HepG2 (cell line): ENCODE measurements around the gene FBXO2. TPM values are rescaled to one million over a fixed set of nuclear protein-coding genes. Genes with fewer than 3 reads are reported as not detected.

ENCODE experiments used
- HMGXB4 ChIP-seq, 2 experiments: sonication (generic) in 1 of 2; formaldehyde crosslinking in 1 of 2; IDR thresholded peaks; 2 replicates each; pipeline versions ENCODE4 v1.4.0 to v1.6.1; 2018 to 2020; ENCODE audit warnings: missing genetic modification reagents in 2 of 2, borderline replicate concordance in 1 of 2, low read depth in 1 of 2, mild to moderate bottlenecking in 1 of 2, missing biosample characterization in 1 of 2
- IRX3 ChIP-seq: sonication (generic); formaldehyde crosslinking; IDR thresholded peaks from 2 replicates; pipeline ENCODE4 v1.8.1; 2023; ENCODE audit warnings: mild to moderate bottlenecking, low read depth, missing genetic modification reagents, borderline replicate concordance
- KDM6A ChIP-seq: IDR thresholded peaks from 2 replicates; pipeline ENCODE4 v1.6.1; 2016; ENCODE audit warnings: low read depth
- NCOA1 ChIP-seq: sonication (generic); formaldehyde crosslinking; IDR thresholded peaks from 2 replicates; pipeline ENCODE4 v1.9.0; 2021; ENCODE audit warnings: missing genetic modification reagents
- NFE2 ChIP-seq: sonication (generic); formaldehyde crosslinking; IDR thresholded peaks from 2 replicates; pipeline ENCODE4 v1.4.0; 2020; ENCODE audit warnings: missing genetic modification reagents
- SIX1 ChIP-seq: sonication (generic); formaldehyde crosslinking; IDR thresholded peaks from 2 replicates; pipeline ENCODE4 v1.4.0; 2020; ENCODE audit warnings: missing genetic modification reagents, borderline replicate concordance
- ZFP1 ChIP-seq: IDR thresholded peaks from 2 replicates; pipeline ENCODE4 v1.6.1; 2016
- ZKSCAN5 ChIP-seq: sonication (generic); formaldehyde crosslinking; IDR thresholded peaks from 2 replicates; pipeline ENCODE4 v1.5.1; 2020; ENCODE audit warnings: mild to moderate bottlenecking, missing genetic modification reagents
- ZNF318 ChIP-seq: sonication (generic); formaldehyde crosslinking; IDR thresholded peaks from 2 replicates; pipeline ENCODE4 v1.4.0; 2020; ENCODE audit warnings: mild to moderate bottlenecking, missing genetic modification reagents
- polyA plus RNA-seq, 8 experiments: library from polyadenylated mRNA; depleted of rRNA in 3 of 8; stranded (reverse) in 7 of 8; unstranded in 1 of 8; fragments of >200 nt; fragmentation: Illumina TruSeq in 4 of 8; extraction: Trizol in 4 of 8; gene quantifications; 2 replicates each; pipeline versions ENCODE4 v1.2.1 to v1.2.3, GENCODE V29; 2011 to 2016; ENCODE audit warnings: low read depth in 4 of 8, missing spikeins in 1 of 8, mixed read lengths in 1 of 8; ENCODE audit not compliant: insufficient read depth in 1 of 8
- total RNA-seq, 5 experiments: library from RNA; depleted of rRNA; stranded (reverse); fragments of >200 nt; fragmentation: Illumina TruSeq; extraction: Trizol; gene quantifications; 2 replicates each; pipeline ENCODE4 v1.2.3, GENCODE V29; 2016; ENCODE audit warnings: low read depth in 1 of 5
- TF ChIP-seq, protein P1 (sequence below): sonication (generic); formaldehyde crosslinking; IDR thresholded peaks from 2 replicates; pipeline ENCODE4 v1.5.0; 2020; ENCODE audit warnings: missing genetic modification reagents
- TF ChIP-seq, protein P2 (sequence below): sonication (generic); formaldehyde crosslinking; IDR thresholded peaks from 2 replicates; pipeline ENCODE4 v1.5.1; 2020; ENCODE audit warnings: mild to moderate bottlenecking, missing genetic modification reagents, moderate library complexity

Gene FBXO2
- total and polyA plus RNA-seq, 2 of the 13 experiments (the other 11 are each of a cell fraction or from before 2014, with no cell fraction given): 79.3 to 112 TPM

- no peak for TF ChIP-seq ZNF318 (CRISPR knock-in tag)
- TF ChIP-seq, protein P1, sequence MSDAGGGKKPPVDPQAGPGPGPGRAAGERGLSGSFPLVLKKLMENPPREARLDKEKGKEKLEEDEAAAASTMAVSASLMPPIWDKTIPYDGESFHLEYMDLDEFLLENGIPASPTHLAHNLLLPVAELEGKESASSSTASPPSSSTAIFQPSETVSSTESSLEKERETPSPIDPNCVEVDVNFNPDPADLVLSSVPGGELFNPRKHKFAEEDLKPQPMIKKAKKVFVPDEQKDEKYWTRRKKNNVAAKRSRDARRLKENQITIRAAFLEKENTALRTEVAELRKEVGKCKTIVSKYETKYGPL (CRISPR knock-in tag): no peak
- TF ChIP-seq KDM6A: no peak
- TF ChIP-seq NFE2 (CRISPR knock-in tag): no peak
- TF ChIP-seq IRX3: no peak
- TF ChIP-seq, protein P2, sequence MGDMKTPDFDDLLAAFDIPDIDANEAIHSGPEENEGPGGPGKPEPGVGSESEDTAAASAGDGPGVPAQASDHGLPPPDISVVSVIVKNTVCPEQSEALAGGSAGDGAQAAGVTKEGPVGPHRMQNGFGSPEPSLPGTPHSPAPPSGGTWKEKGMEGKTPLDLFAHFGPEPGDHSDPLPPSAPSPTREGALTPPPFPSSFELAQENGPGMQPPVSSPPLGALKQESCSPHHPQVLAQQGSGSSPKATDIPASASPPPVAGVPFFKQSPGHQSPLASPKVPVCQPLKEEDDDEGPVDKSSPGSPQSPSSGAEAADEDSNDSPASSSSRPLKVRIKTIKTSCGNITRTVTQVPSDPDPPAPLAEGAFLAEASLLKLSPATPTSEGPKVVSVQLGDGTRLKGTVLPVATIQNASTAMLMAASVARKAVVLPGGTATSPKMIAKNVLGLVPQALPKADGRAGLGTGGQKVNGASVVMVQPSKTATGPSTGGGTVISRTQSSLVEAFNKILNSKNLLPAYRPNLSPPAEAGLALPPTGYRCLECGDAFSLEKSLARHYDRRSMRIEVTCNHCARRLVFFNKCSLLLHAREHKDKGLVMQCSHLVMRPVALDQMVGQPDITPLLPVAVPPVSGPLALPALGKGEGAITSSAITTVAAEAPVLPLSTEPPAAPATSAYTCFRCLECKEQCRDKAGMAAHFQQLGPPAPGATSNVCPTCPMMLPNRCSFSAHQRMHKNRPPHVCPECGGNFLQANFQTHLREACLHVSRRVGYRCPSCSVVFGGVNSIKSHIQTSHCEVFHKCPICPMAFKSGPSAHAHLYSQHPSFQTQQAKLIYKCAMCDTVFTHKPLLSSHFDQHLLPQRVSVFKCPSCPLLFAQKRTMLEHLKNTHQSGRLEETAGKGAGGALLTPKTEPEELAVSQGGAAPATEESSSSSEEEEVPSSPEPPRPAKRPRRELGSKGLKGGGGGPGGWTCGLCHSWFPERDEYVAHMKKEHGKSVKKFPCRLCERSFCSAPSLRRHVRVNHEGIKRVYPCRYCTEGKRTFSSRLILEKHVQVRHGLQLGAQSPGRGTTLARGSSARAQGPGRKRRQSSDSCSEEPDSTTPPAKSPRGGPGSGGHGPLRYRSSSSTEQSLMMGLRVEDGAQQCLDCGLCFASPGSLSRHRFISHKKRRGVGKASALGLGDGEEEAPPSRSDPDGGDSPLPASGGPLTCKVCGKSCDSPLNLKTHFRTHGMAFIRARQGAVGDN (CRISPR knock-in tag): peak; percentile 34
- TF ChIP-seq ZKSCAN5 (CRISPR knock-in tag): no peak
- no peak for TF ChIP-seq ZFP1
- TF ChIP-seq SIX1 (CRISPR knock-in tag): no peak
- no peak for TF ChIP-seq HMGXB4 (CRISPR knock-in tag; IDR thresholded peaks at IDR 0.05; ENCODE audit: borderline replicate concordance in 1 of 2, low read depth in 1 of 2)
- no peak for TF ChIP-seq NCOA1 (CRISPR knock-in tag)
These were observed 6.2 kb downstream of the FBXO2 start (continued) for GRCh38 chr1:11648039-11648438.
